Activated gamma-delta T cell treated with anti-CD3 and anti-CD28 coated beads, Interleukin-2, amount 50 U/mL, for 16 hours (primary cell): ENCODE results near the gene DENND5A.

ENCODE experiments used
- DNase-seq: peaks from one replicate; pipeline ENCODE4 v3.0.0-alpha.2; 2020; ENCODE audit warnings: low read depth

The DENND5A gene

DNA sequence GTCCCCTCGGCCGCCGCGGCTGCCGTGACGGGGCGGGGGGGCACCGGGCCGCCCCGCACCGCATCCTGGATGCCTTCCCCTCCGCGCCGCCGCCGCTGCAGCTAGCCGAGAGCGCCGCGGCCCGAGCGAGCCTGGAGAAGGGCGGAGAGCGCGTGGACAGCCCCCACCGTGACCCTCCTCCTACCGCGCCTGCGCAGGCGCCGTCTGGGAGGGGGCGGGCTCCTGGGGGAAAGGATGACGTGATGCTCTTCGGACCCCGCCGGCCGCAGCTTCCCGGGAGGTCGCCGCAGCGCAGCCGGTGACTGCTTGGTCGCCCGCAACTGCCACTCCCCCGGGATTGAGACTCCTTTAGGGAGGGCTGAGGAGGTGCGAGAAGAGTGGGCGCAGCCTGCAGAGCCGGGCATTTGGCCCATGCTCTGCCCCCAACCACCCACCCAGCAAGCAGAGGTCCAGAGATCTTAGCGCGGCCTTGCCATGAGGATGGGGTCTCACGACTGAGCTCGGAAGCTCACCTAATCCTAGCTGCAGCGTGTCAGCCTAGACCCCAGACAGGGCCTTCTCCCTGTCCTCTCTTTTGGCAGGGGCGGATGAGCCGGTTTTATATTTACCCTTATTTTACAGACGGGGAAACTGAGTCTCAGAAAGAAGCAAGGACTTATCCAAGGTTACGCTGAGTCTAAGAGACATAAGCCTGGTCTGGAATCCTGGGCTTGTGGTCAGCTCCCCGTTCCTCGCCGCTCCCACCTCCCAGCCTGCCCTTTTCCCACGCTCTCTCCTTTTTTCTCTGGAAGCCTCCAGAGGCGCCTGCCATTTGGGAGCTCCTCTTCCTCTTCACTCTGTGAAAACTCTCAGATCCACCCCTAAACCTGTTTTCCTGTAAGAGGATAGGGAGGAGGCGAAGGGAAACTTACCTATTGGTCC lies at the start of gene DENND5A:
Gene DENND5A (minus strand): TSS at position 140 of the 921 bp plus-strand sequence. CDS start 281 bp downstream, outside the sequence.
- peak; percentile 39 for DNase-seq

DNA sequence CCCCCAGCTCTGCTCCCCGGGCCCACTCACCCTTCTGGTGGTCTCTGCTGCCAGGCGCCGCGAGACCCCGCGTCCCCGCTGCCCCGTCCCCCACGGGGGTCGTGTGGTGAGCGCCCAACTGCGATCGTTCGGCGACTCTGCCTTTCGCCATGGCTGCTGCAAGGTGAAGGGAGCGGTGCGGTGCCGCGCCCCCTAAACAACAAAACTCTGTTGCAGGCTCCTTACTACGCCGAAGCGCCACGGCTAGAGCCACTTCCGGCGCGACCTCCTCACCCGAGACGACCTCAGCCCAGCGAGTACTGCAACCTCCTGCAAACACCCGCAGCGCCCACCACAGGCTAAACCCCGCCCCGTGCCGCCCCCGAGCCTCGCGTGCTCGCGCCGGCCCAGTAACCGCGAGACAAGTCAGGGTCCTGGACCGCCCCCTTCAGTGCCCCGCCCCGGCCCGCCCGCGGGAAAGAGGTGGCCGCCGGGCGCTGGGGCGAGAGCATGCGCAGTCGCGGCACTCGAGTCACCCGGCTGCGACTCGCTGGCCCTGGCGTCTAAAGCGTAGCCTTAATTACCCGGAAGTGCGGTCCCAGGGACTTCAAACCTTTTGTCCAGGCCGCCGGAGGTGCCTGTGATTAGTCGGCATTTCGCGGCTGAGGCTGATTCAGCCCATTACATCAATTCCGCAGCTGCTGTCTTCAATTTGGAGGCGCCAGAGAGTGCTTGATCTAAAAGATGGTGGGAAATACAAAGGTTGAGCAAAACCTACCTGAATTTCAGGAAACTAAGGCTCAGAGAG lies 49.3 kb upstream of the DENND5A start, which contains the start of gene TMEM41B:
Gene TMEM41B (minus strand): TSS at position 303 of the 787 bp plus-strand sequence. CDS start 152 bp downstream, at position 151.
- peak; percentile 100 for DNase-seq

DNA sequence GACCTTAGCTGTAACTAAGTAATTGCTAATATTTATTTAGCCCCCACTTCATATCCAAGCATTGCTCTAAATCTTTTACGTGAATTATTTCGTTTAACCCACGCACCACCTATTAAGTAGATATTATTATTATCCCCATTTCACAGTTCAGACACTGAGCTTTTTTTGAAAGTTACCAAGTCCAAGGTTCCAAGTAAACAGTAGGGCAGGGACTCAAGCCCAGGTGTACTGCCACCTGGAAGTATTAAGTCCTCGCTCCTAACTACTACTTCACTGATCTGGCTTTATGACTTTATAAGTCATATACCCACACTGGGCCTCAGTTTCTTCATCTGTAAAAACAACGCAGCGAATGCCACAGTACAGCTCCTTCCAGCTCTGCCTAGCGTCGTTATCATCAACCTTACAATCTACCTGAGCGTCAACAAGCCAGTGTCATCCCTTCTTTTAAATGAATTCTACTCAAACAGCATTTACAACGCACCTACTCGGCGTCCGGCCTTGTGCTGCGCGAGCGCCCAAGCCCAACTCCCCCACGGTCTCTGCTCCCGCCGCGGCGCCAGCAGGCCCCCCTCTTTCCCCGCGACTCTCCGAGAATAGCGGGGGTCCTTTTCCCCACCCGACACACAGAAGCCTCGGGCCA lies 48.6 kb upstream of the DENND5A start:
- peak; percentile 1 for DNase-seq

DNA sequence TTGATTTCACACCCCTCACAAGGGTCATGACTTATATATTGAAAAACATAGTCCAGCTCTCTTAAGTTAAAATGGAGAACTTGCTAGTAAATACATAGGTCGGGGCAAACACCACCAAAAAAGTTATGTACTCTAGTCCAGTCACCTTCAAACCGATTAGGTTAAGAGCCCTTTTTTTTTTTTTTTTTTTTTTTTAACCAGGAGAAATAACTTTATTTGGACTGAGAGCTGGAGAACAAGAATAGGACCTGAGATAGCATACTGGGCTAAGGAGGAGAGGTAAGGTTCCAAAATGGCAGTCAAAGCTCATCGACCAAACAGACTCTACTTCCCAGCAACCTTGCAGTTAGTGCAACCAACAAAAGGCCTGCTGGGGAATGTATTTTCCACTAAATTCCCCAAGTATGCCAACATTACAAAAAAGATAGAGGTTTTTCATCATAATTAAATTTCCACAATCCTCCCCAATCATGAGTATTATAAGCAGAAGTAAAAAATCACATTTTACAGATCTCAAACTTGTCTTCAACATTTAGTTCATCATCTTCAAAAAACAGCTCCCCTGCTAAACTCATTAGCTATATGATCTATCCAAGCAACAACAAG lies 45.4 kb upstream of the DENND5A start:
- no peak for DNase-seq

DNA sequence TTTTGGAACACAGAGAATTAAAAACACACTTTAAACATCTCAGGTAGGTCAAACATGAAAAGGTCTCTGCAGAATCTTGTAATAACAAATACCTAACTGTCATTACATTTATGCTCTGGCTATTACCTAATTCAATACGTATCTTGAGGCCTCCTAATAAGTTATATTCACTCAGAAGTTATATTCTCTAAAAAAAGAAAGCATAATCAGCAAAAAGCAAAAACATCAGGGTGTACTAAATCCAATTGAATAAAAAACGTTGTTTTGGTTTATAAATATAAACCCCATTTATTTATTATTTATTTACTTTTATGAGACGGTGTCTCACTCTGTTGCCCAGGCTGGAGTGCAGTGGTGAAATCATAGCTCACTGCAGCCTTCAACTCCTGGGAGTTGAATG lies 39.0 kb upstream of the DENND5A start:
- no peak for DNase-seq

DNA sequence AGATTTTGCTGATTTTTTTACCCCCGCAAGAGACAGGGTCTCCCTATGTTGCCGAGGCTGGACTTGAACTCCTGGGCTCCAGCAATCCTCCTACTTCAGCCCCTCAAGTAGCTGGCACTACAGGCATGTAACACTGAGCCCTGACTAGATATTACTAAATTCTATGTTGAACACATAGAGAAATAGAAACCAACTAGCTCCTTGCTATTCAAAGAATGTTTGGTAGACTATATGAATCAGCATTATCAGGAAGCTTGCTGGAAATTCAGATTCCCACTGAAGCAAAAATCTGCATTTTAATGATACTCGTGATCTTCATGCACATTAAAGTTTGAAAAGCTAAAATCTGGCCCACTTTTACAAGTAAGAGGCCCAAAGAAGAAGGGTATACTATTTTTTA lies 37.3 kb upstream of the DENND5A start:
- no peak for DNase-seq

DNA sequence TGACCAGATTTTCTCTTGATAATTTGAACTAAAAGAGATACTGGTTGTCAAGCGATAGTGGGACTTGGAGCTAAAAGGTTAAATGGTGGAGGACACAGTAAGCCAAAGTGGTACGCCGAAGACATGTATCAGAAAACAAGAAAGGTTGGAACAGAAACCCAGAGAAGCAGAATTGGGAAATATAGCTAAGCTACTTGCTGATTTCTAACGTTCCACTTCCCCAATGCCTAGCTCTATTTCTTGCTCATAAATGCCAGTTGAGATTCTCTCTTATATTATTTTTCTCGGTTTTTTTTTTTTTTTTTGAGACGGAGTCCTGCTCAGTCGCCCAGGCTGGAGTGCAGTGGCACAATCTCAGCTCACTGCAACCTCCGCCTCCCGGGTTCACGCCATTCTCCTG lies 36.6 kb upstream of the DENND5A start:
- DNase-seq: no peak

DNA sequence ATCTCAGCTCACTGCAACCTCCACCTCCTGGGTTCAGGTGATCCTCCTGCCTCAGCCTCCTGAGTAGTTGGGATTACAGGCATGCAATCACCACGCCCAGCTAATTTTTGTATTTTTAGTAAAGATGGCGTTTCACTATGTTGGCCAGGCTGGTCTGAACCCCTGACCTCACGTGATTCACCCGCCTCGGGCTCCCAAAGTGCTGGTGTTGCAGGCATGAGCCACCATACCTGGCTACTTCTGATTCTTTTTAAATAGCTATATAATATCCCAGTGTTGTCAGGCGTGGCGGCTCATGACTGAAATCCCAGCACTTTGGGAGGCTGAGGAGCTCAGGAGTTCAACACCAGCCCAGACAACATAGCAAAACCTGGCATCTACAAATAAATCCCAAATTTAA lies 28.5 kb upstream of the DENND5A start:
- DNase-seq: no peak

DNA sequence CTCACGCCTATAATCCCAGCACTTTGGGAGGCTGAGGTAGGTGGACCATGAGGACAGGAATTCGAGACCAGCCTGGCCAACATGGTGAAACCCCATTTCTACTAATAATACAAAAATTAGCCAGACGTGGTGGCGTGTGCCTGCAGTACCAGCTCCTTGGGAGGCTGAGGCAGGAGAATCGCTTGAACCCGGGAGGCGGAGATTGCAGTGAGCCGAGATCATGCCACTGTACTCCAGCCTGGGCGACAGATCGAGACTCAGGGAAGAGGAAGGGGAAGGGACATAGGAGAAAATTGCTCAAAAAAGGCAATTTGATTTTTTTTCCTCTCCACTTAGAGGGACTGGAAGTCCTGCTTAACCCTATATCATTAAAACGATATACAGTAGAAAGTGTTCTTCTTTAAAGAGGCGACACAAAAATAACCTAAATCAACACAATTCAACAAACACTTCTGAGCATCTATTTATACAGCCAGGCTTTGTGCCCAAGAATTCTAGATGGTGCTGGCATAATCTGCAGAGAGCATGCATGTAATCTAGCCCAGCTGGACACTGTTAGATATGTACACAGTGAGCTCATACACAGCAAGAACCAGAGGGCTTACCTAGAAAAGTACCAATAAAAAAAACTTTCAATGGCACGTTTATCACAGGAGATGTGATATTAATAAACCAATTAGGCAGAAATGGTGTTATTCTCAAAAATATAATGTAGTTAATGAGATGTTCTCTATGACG lies 20.9 kb upstream of the DENND5A start:
- no peak for DNase-seq

DNA sequence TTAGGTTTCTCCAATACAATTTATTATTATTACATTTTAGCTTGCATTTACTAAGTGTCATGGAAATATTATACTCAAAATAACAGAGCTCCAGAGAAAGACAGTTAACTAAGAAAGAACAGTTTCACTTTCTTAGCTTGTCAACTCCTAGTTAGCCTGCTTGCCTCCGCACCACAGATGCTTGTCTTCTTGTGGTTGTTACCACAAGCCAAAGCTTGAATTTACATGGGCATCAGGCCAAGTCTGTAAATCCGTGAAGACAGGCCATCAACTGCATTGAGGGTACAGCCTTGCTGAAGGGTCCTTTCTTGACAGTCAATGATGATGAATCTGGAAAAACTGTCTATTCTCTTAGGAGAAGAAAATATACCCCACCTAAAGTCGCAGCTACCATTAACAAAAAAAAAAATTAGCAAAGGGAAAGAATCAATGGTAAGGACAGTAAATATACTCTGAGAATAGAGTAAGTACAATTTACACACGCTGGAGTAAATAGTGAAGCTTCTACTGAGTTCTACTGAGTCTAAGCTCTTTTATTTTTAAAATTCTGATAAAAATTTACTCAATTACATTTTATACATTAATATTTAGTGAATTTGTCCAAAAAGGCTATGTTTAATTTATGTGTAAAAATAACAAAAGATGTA lies 15.6 kb upstream of the DENND5A start:
- peak; percentile 44 for DNase-seq

DNA sequence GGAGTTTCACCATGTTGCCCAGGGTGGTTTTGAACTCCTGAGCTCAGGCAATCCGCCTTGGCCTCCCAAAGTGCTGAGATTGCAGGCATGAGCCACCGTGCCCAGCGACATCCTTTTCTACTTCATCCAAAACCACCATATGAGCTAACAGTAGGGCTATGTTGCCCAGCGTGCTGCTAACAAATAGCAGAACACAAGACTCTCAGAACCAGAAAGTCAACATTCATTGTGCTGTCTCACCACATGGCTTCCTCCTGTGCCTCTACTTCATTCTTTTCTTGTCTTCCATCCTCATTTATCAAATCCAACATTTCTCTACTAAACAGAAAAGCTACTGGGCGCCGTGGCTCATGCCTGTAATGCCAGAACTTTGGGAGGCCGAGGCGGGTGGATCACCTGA lies 12.0 kb upstream of the DENND5A start:
- no peak for DNase-seq

DNA sequence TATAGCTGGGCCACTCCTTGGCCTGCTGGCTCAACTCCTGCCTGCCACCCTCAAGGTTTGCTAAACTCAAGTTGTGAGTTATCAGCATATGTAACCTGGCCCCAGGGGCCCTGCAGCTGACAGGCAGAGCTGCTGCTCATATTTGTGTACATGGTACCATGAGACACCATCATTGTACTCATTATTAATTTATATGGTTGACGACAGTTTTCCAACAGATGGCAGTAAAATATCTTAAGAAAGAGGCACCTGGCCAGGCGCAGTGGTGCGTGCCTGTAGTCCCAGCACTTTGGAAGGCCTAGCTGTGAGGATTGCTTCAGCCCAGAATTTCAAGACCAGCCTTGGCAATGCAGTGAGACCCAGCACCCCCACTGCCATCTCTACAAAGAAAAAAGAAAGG lies 11.4 kb upstream of the DENND5A start:
- DNase-seq: no peak

DNA sequence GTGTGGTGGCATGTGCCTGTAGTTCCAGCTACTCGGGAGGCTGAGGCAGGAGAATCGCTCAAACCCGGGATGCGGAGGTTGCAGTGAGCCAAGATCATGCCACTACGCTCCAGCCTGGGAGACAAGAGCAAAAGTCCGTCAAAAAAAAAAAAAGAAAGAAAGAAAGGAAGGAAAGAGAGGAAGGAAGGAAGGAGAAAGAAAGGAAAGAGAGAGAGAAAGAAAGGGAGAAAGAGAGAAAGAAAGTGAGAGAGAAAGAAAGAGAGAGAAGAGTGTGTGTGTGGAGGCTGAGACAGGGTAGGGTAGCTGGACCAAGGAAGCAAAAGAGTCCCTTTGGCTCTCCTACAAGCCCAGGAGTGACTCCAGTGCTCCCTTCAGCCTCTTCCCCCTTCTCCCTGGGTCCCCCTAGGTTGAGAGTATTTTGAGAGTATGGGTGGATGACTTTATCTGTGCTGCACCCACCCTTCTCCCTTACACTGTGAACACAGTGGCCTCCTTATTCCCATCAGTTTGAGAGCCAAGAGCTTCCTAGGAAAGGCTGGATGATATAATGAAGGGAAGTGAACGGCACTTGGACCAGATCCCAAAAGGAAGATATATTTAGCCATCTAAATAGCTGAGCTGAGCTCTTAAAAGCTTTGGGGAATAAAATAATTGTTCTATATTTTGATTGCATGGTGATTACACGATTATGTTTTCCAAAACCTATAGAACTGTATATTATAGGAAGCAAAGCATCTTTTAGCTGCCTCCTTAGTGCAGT lies 9.5 kb upstream of the DENND5A start:
- no peak for DNase-seq

DNA sequence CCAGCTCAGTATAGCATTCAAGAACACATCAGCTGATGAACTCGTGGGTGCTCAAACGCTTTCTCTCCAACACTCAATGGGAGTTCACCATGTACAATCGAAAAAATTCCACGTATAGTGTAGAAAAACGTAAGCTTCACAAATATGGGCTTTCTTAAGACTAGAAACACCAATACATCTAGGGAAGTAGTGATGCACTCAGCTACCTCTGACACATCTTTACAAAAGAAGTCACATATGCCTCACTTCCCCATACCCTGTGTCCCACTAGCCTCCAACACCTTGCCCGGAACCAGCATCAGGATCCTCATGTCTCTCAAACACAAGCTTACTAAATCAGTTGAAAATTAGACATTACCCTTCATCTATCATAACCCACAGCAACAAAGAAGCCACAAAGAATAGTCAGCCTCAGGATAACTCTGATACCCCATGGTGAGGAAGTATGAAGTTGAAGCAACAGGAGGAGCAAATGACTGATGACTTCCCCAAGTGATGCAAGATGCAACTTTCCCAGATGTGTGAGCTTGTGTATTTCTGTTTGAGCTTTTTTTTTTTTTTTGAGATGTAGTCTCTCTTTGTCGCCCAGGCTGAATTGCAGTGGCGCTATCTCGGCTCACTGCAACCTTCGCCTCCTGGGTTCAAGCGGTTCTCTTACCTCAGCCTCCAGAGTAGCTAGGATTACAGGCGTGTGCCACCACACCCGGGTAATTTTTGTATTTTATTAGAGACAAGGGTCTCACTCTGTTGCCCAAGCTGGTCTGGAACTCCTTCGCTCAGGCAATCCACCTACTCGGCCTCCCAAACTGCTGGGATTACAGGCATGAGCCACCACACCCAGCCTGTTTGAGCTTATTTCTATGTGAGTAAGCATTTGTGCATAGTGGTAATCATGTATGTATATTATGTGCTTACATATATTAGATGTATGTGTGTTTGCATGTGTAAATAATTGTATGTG lies 8.5 kb upstream of the DENND5A start:
- no peak for DNase-seq

DNA sequence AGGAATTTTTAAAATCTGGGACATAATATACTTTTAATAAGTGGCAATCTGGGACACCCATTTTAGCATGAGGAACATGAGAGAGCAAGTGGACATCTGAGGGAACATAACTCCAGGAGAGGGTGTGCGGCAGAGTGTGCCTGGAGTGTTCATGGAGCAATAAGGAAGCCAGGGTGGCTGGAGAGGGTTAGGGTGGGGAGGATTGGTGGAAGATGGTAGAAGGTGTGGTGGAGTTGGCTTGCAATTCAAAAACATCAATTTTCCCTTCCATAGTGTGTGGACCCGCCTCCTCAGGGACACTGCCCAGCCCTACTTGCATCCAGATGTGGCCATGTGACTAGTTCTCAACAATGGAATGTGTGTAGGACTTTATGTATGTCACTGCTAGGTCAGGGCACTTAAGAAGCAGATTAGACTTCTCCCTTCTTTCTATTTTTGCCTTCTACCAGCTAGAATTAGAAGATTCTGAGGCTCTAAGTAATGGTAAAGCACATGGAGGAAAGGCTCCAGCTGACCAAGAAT lies 4.4 kb upstream of the DENND5A start:
- DNase-seq: no peak

DNA sequence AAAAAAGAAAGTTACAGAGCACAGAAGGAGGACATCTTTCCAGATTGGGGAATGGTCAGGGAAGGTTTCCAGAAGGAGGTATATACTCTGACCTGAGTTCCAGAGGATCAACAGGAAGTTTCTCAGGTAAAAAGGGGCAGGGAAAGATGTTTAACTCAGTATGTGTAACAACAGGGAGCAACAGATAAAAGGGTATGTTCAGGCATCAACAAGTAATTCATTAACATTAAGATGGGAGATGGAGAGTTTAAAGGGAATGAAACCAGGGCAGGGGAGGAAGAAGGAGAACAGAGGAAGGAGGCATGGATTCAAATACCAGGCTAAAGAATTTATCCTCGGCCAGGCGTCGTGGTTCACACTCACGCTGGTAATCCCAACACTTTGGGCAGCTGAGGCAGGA lies 2.5 kb upstream of the DENND5A start:
- DNase-seq: no peak

DNA sequence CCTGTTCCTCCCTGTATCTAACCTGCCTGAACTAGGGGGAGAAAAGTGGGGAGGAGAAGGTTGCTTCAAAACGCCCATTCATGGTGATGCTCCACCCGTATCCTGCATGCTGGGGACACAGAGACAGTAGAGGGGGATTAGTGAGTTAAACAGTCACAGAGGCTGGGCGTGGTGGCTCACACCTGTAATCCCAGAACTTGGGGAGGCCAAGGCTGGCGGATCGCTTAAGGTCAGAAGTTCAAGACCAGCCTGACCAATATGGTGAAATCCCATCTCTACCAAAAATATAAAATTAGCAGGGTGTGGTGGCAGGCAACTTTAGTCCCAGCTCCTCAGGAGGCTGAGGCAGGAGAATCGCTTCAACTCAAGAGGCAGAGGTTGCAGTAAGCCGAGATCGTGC lies 1.8 kb upstream of the DENND5A start:
- no peak for DNase-seq

DNA sequence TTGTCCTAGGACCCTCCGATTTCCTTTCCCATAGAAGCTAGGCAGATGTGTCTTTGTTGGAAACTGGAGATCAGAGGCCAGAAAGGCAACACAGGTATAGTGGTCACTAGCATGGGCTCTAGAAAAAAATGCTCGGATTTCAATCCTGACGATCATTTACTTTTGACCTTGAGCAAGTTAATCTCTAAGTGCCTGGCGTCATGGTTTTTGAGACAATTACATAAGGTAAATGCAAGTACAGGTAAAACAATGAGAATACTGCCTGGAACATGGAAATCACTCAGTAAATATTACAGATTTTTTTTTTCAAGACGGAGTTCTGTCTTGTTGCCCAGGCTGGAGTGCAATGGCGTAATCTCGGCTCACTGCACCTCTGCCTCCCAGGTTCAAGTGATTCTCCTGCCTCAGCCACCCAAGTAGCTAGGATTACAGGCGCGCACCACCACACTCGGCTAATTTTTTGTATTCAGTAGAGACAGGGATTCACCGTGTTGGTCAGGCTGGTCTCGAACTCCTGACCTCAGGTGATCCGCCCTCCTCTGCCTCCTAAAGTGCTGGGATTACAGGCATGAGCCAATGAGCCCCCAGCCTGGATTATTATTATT lies 1.1 kb upstream of the DENND5A start:
- DNase-seq: no peak
